ENCODE measurements around the gene TSPEAR. TPM values are rescaled to one million over a fixed set of nuclear protein-coding genes. Genes with fewer than 3 reads are reported as not detected.

Gene TSPEAR
- total and polyA plus RNA-seq, 4 experiments from 2014 or later, result 0.07 TPM; not detected in 3

- Mint-ChIP-seq H3K36me3 (no peaks in the 10 kb centered on the region), H3K4me1 (peaks cover 0 to 11% (median 7%) of the 10 kb centered on the region in 4 donors), H3K9me3 (peaks cover 0 to 19% (median 1%) of the 10 kb centered on the region in 8 donors), H3K4me3 (no peak overlapping the region), H3K27ac (no peak overlapping the region), H3K27me3 (peaks cover 3 to 12% of the 10 kb centered on the region in 2 donors)
- H3K9me3 ChIP-seq (ENCODE audit: control insufficient read depth in 1 of 2, low read length in 2 of 2), result no peaks in the 10 kb centered on the region
- H3K27ac ChIP-seq (ENCODE audit: low read depth, low read length), result no peak overlapping the region
- H3K36me3 ChIP-seq (ENCODE audit: insufficient read depth, low read length), result no peaks in the 10 kb centered on the region
- ChIA-PET POLR2A (ENCODE audit: partially characterized antibody) (no interaction called here), CTCF (ENCODE audit: partially characterized antibody) (no interaction called here)
- no peak overlapping the region for H3K4me3 ChIP-seq (ENCODE audit: low read length in 2 of 2)
- no peak for DNase-seq
- no peaks in the 10 kb centered on the region for H3K27me3 ChIP-seq (ENCODE audit: insufficient read depth, low read length)
- intact Hi-C loops (cut with micrococcal nuclease), result no loop called here
- H3K4me1 ChIP-seq (ENCODE audit: insufficient read depth, low read length), result peaks cover 7% of the 10 kb centered on the region
Measured at GRCh38 chr21:44450999-44451398, 260.4 kb downstream of the TSPEAR start.

- POLR2A ChIA-PET (ENCODE audit: partially characterized antibody), result no interaction called here
- Mint-ChIP-seq H3K4me3 (no peak overlapping the region), H3K27me3 (peaks cover 3 to 12% of the 10 kb centered on the region in 2 donors), H3K4me1 (peaks cover 0 to 9% (median 7%) of the 10 kb centered on the region in 4 donors), H3K27ac (no peak overlapping the region), H3K36me3 (no peaks in the 10 kb centered on the region), H3K9me3 (peaks cover 0 to 19% (median 1%) of the 10 kb centered on the region in 8 donors)
- peaks cover 5% of the 10 kb centered on the region for H3K4me1 ChIP-seq (ENCODE audit: insufficient read depth, low read length)
- CTCF ChIA-PET (ENCODE audit: partially characterized antibody), result no interaction called here
- no peak overlapping the region for H3K27ac ChIP-seq (ENCODE audit: low read depth, low read length)
- no peaks in the 10 kb centered on the region for H3K9me3 ChIP-seq (ENCODE audit: control insufficient read depth in 1 of 2, low read length in 2 of 2)
- H3K27me3 ChIP-seq (ENCODE audit: insufficient read depth, low read length), result no peaks in the 10 kb centered on the region
- DNase-seq, result no peak
- intact Hi-C loops (cut with micrococcal nuclease), result no loop called here
- no peak overlapping the region for H3K4me3 ChIP-seq (ENCODE audit: low read length in 2 of 2)
- H3K36me3 ChIP-seq (ENCODE audit: insufficient read depth, low read length), result no peaks in the 10 kb centered on the region
Measured at GRCh38 chr21:44450402-44450801, 261.0 kb downstream of the TSPEAR start.

- intact Hi-C loops (cut with micrococcal nuclease), result no loop called here
- no peak overlapping the region for H3K27ac ChIP-seq (ENCODE audit: low read depth, low read length)
- no peaks in the 10 kb centered on the region for H3K9me3 ChIP-seq (ENCODE audit: control insufficient read depth in 1 of 2, low read length in 2 of 2)
- H3K36me3 ChIP-seq (ENCODE audit: insufficient read depth, low read length), result no peaks in the 10 kb centered on the region
- Mint-ChIP-seq H3K36me3 (no peaks in the 10 kb centered on the region), H3K9me3 (peaks cover 0 to 19% (median 1%) of the 10 kb centered on the region in 8 donors), H3K27ac (no peak overlapping the region), H3K27me3 (peaks cover 3 to 12% of the 10 kb centered on the region in 2 donors), H3K4me1 (peaks cover 0 to 7% (median 5%) of the 10 kb centered on the region in 4 donors), H3K4me3 (no peak overlapping the region)
- ChIA-PET CTCF (ENCODE audit: partially characterized antibody) (no interaction called here), POLR2A (ENCODE audit: partially characterized antibody) (no interaction called here)
- no peak for DNase-seq
- no peak overlapping the region for H3K4me3 ChIP-seq (ENCODE audit: low read length in 2 of 2)
- H3K4me1 ChIP-seq (ENCODE audit: insufficient read depth, low read length), result peaks cover 2% of the 10 kb centered on the region
- no peaks in the 10 kb centered on the region for H3K27me3 ChIP-seq (ENCODE audit: insufficient read depth, low read length)
Measured at GRCh38 chr21:44449473-44450363, 261.7 kb downstream of the TSPEAR start.

GRCh38 chr21:44448651-44449131 is 262.7 kb downstream of the TSPEAR start:
- H3K36me3 ChIP-seq (ENCODE audit: insufficient read depth, low read length), result no peaks in the 10 kb centered on the region
- intact Hi-C loops (cut with micrococcal nuclease), result no loop called here
- no peak overlapping the region for H3K4me3 ChIP-seq (ENCODE audit: low read length in 2 of 2)
- H3K27me3 ChIP-seq (ENCODE audit: insufficient read depth, low read length), result no peaks in the 10 kb centered on the region
- no peaks in the 10 kb centered on the region for H3K4me1 ChIP-seq (ENCODE audit: insufficient read depth, low read length)
- H3K9me3 ChIP-seq (ENCODE audit: control insufficient read depth in 1 of 2, low read length in 2 of 2), result no peaks in the 10 kb centered on the region
- no peak overlapping the region for H3K4me3 Mint-ChIP-seq
- H3K9me3 Mint-ChIP-seq, result peaks cover 0 to 9% (median 0%) of the 10 kb centered on the region in 8 donors
- no peaks in the 10 kb centered on the region for H3K36me3 Mint-ChIP-seq
- H3K27ac Mint-ChIP-seq, result no peak overlapping the region
- no peak overlapping the region for H3K27ac ChIP-seq (ENCODE audit: low read depth, low read length)
- CTCF ChIA-PET (ENCODE audit: partially characterized antibody), result no interaction called here
- H3K27me3 Mint-ChIP-seq, result peaks cover 3 to 12% of the 10 kb centered on the region in 2 donors
- POLR2A ChIA-PET (ENCODE audit: partially characterized antibody), result no interaction called here
- DNase-seq, result no peak
- no peaks in the 10 kb centered on the region for H3K4me1 Mint-ChIP-seq

Other genes starting within 250 kb of the TSPEAR start
- gene KRTAP10-1, start 171.4 kb downstream of the TSPEAR start, total RNA-seq, result not detected
- not detected for gene KRTAP10-1, start 171.4 kb downstream of the TSPEAR start, polyA plus RNA-seq
- gene KRTAP10-2, start 160.1 kb downstream of the TSPEAR start, total RNA-seq, result not detected
- gene KRTAP10-2, start 160.1 kb downstream of the TSPEAR start, polyA plus RNA-seq, result not detected
- gene KRTAP10-3, start 152.8 kb downstream of the TSPEAR start, total RNA-seq, result not detected
- gene KRTAP10-3, start 152.8 kb downstream of the TSPEAR start, polyA plus RNA-seq, result not detected
- not detected for gene KRTAP10-4, start 137.8 kb downstream of the TSPEAR start, total RNA-seq
- not detected for gene KRTAP10-4, start 137.8 kb downstream of the TSPEAR start, polyA plus RNA-seq
- gene KRTAP10-5, start 131.0 kb downstream of the TSPEAR start, total RNA-seq, result not detected
- gene KRTAP10-5, start 131.0 kb downstream of the TSPEAR start, polyA plus RNA-seq, result not detected
- not detected for gene KRTAP10-6, start 119.1 kb downstream of the TSPEAR start, total RNA-seq
- gene KRTAP10-6, start 119.1 kb downstream of the TSPEAR start, polyA plus RNA-seq, result not detected
- not detected for gene KRTAP10-7, start 111.0 kb downstream of the TSPEAR start, total RNA-seq
- not detected for gene KRTAP10-7, start 111.0 kb downstream of the TSPEAR start, polyA plus RNA-seq
- gene KRTAP10-8, start 99.5 kb downstream of the TSPEAR start, total RNA-seq, result not detected
- gene KRTAP10-8, start 99.5 kb downstream of the TSPEAR start, polyA plus RNA-seq, result not detected
- not detected for gene KRTAP10-9, start 84.5 kb downstream of the TSPEAR start, total RNA-seq
- gene KRTAP10-9, start 84.5 kb downstream of the TSPEAR start, polyA plus RNA-seq, result not detected
- not detected for gene KRTAP10-10, start 74.2 kb downstream of the TSPEAR start, total RNA-seq
- gene KRTAP10-10, start 74.2 kb downstream of the TSPEAR start, polyA plus RNA-seq, result not detected
- not detected for gene KRTAP10-11, start 65.2 kb downstream of the TSPEAR start, total RNA-seq
- not detected for gene KRTAP10-11, start 65.2 kb downstream of the TSPEAR start, polyA plus RNA-seq
- gene KRTAP12-4, start 56.9 kb downstream of the TSPEAR start, total RNA-seq, result not detected
- not detected for gene KRTAP12-4, start 56.9 kb downstream of the TSPEAR start, polyA plus RNA-seq
- gene KRTAP12-3, start 53.6 kb downstream of the TSPEAR start, total RNA-seq, result not detected
- gene KRTAP12-3, start 53.6 kb downstream of the TSPEAR start, polyA plus RNA-seq, result 1 to 10 TPM in 1 of 2 donors, not detected in 1; 1.2 TPM
- not detected for gene KRTAP12-2, start 44.6 kb downstream of the TSPEAR start, total RNA-seq
- gene KRTAP12-2, start 44.6 kb downstream of the TSPEAR start, polyA plus RNA-seq, result not detected
- gene KRTAP12-1, start 29.4 kb downstream of the TSPEAR start, total RNA-seq, result not detected
- not detected for gene KRTAP12-1, start 29.4 kb downstream of the TSPEAR start, polyA plus RNA-seq
- gene KRTAP10-12, start 14.4 kb downstream of the TSPEAR start, total RNA-seq, result not detected
- gene KRTAP10-12, start 14.4 kb downstream of the TSPEAR start, polyA plus RNA-seq, result not detected
- gene UBE2G2, start 90.2 kb upstream of the TSPEAR start, total RNA-seq, result 100 to 1,000 TPM; 125 to 131 TPM
- 10 to 100 TPM; 51.8 to 65.9 TPM for gene UBE2G2, start 90.2 kb upstream of the TSPEAR start, polyA plus RNA-seq
- gene SUMO3, start 106.5 kb upstream of the TSPEAR start, total RNA-seq, result 10 to 100 TPM; 36.3 to 37.3 TPM
- gene SUMO3, start 106.5 kb upstream of the TSPEAR start, polyA plus RNA-seq, result 10 to 100 TPM; 74.9 to 99.7 TPM
- gene PTTG1IP, start 162.1 kb upstream of the TSPEAR start, total RNA-seq, result 100 to 1,000 TPM in 1 of 2 experiments, 10 to 100 TPM in 1; 98.7 to 110 TPM
- 10 to 100 TPM; 84.8 to 92.4 TPM for gene PTTG1IP, start 162.1 kb upstream of the TSPEAR start, polyA plus RNA-seq
- 100 to 1,000 TPM; 278 to 291 TPM for gene ITGB2, start 209.3 kb upstream of the TSPEAR start, total RNA-seq
- gene ITGB2, start 209.3 kb upstream of the TSPEAR start, polyA plus RNA-seq, result 100 to 1,000 TPM; 538 to 575 TPM
- 10 to 100 TPM; 17.7 to 21.6 TPM for gene SLX9, start 228.5 kb upstream of the TSPEAR start, total RNA-seq
- 10 to 100 TPM in 1 of 2 donors, 1 to 10 TPM in 1; 9.4 to 13.1 TPM for gene SLX9, start 228.5 kb upstream of the TSPEAR start, polyA plus RNA-seq

All from CD4-positive, alpha-beta memory T cell (primary cell).